ENCODE results near the gene CD160.

DNA sequence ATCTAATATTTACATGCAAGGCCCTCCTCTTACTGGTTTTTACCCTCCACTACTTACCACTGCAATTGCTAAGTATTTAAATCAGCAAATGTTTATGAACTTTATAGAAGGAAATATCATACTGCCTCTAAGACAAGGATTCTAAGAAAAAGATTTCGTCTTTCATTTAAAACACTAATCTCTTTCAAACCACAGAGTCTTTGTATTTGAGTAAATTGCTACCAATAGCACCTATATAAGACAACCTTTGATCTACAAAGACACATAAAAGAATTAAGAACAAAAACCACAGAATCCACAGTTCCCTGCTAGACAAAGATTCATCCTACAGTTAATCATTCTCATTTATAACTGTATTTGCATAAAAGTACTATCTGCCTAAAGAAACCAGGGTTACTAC lies 67.0 kb downstream of the CD160 start:
- TF ChIP-seq CTCF (conservative IDR thresholded peaks at IDR 0.05) = no peak
- no peak for TF ChIP-seq EZH2 (IDR thresholded peaks at IDR 0.05; ENCODE audit: low read depth)
